ENCODE data around the gene DHRSX.

DNA sequence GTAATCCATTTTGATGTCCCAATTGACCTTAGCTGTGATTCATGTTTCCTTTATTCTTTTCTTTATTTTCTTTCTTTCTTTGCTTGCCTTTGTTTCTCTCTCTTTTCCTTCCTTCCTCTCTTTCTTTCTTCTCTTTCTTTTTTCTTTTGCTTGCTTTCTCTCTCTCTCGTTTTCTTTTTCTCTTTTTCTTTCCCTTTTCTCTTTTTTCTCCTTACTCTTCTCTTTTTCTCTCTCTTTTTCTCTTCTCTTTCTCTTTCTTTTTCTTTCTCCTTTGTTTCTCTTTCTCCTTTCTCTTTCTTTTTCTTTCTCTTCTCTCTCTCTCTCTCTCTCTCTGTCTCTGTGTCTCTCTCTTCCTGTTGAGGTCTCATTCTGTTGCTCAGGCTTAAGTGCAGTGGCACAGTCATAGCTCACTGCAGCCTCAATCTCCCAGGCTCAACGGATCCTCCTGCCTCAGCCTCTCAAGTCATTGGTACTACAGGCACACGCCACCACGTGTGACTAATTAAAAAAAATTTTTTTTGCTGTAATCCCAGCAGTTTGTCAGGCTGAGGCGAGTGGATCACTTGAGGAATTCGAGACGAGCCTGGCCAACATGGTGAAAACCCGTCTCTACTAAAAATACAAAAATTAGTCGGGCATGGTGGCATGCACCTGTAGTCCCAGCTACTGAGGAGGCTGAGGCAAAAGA is 8.0 kb upstream of the DHRSX start:
- TF ChIP-seq, protein P1, sequence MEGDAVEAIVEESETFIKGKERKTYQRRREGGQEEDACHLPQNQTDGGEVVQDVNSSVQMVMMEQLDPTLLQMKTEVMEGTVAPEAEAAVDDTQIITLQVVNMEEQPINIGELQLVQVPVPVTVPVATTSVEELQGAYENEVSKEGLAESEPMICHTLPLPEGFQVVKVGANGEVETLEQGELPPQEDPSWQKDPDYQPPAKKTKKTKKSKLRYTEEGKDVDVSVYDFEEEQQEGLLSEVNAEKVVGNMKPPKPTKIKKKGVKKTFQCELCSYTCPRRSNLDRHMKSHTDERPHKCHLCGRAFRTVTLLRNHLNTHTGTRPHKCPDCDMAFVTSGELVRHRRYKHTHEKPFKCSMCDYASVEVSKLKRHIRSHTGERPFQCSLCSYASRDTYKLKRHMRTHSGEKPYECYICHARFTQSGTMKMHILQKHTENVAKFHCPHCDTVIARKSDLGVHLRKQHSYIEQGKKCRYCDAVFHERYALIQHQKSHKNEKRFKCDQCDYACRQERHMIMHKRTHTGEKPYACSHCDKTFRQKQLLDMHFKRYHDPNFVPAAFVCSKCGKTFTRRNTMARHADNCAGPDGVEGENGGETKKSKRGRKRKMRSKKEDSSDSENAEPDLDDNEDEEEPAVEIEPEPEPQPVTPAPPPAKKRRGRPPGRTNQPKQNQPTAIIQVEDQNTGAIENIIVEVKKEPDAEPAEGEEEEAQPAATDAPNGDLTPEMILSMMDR (conservative IDR thresholded peaks at IDR 0.05; ENCODE audit: low read depth, low read length), result no peak
- TF ChIP-seq EZH2 (IDR thresholded peaks at IDR 0.05; ENCODE audit: low read length, unreplicated experiment), result no peak

Data from PC-3 (cell line).